WERI-Rb-1 (cell line): ENCODE data around the gene LMX1B.
A peak's percentile ranks its signal among the peaks of the same experiment; 100 is the strongest.
"Not testable (repeated sequence)": the region's sequence is repeated elsewhere in the genome, so short reads cannot be mapped to it uniquely, and the experiment has no call there.

Source experiments
- DNase-seq: peaks from one replicate; pipeline ENCODE4 v3.0.0-alpha.2; 2020
- H3K27ac ChIP-seq: fragments of 250-450 bp; sonication (Bioruptor Pico); 2 replicates; pipeline ENCODE4 v1.5.1; 2020; ENCODE audit warnings: mild to moderate bottlenecking, moderate library complexity
- H3K27me3 ChIP-seq: fragments of 250-450 bp; sonication (Bioruptor Pico); 2 replicates; pipeline ENCODE4 v1.5.1; 2021; ENCODE audit warnings: mild to moderate bottlenecking, low read depth, moderate library complexity; ENCODE audit not compliant: insufficient read depth, severe bottlenecking
- H3K36me3 ChIP-seq: fragments of 250-450 bp; sonication (Bioruptor Pico); 2 replicates; pipeline ENCODE4 v1.5.1; 2020; ENCODE audit warnings: mild to moderate bottlenecking, moderate library complexity
- H3K4me3 ChIP-seq: 2 replicates; pipeline ENCODE4 v1.5.1; 2011; ENCODE audit warnings: low read depth, mild to moderate bottlenecking, control low read depth, low read length
- H3K9me3 ChIP-seq: fragments of 250-450 bp; sonication (Bioruptor Pico); 2 replicates; pipeline ENCODE4 v1.5.1; 2021; ENCODE audit warnings: mild to moderate bottlenecking, moderate library complexity; ENCODE audit not compliant: severe bottlenecking
- TF ChIP-seq, protein P1 (sequence below): IDR thresholded peaks from 2 replicates; pipeline ENCODE4 v1.5.1; 2011; ENCODE audit warnings: low read depth, mild to moderate bottlenecking, control low read depth, inconsistent platforms, low read length

Gene LMX1B

DNA sequence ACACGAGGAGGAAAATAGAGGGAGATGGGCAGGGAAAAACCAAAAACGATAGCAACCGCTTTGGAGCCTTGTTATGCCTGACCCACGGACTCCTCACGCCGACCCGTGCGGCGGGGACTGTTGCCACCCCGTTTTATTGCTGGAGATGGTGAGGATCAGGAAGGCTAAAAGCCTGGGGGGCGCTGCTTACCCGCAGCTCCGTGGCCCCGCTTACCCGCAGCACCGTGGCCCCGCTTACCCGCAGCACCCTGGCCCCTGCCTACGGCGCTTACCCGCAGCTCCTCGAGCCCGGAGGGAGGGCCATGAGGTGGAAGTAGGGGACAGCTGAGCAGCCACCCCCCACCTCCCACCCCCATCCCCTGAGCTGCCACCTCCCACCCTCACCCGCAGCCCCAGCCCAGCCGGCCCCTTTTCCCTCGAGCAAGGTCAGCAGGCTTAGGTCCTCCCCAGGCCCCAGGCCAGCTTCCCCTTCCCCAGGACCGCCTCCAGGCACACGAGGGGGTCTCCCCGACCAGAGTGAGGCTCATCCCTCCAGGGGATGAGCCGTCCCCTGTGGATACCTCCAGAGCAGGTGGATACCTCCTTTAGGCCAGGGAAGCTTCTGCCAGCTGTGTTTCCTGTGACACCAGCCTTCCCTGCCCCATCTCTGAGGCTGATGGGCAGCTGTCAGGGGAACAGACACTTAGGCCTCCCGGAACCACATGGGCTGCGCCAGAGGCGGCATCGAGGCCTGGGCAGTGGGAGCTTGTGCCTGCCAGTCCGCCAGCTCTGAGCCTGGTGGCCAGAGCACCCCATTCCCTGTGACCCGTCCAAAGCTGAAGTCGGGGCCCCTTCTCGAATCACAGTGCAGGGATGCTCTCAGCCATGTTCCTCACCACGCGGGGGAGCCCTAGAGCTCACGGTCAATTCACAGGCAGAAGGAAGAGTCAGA, 92.3 kb downstream of the LMX1B start:
- Histone ChIP-seq H3K4me3 (no peak overlapping the region), H3K9me3 (no peaks in the 10 kb centered on the region), H3K36me3 (no peaks in the 10 kb centered on the region), H3K27me3 (no peaks in the 10 kb centered on the region), H3K27ac (no peak overlapping the region)
- TF ChIP-seq, protein P1, sequence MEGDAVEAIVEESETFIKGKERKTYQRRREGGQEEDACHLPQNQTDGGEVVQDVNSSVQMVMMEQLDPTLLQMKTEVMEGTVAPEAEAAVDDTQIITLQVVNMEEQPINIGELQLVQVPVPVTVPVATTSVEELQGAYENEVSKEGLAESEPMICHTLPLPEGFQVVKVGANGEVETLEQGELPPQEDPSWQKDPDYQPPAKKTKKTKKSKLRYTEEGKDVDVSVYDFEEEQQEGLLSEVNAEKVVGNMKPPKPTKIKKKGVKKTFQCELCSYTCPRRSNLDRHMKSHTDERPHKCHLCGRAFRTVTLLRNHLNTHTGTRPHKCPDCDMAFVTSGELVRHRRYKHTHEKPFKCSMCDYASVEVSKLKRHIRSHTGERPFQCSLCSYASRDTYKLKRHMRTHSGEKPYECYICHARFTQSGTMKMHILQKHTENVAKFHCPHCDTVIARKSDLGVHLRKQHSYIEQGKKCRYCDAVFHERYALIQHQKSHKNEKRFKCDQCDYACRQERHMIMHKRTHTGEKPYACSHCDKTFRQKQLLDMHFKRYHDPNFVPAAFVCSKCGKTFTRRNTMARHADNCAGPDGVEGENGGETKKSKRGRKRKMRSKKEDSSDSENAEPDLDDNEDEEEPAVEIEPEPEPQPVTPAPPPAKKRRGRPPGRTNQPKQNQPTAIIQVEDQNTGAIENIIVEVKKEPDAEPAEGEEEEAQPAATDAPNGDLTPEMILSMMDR, result peak; percentile 66
- peak; percentile 66 for DNase-seq

GRCh38 chr9:126706698-126707053, 92.9 kb downstream of the LMX1B start:
- no peak for DNase-seq
- no peaks in the 10 kb centered on the region for H3K9me3 ChIP-seq
- H3K36me3 ChIP-seq, result no peaks in the 10 kb centered on the region
- no peaks in the 10 kb centered on the region for H3K27me3 ChIP-seq
- H3K27ac ChIP-seq, result no peak overlapping the region
- TF ChIP-seq, protein P1, result no peak
- no peak overlapping the region for H3K4me3 ChIP-seq

DNA sequence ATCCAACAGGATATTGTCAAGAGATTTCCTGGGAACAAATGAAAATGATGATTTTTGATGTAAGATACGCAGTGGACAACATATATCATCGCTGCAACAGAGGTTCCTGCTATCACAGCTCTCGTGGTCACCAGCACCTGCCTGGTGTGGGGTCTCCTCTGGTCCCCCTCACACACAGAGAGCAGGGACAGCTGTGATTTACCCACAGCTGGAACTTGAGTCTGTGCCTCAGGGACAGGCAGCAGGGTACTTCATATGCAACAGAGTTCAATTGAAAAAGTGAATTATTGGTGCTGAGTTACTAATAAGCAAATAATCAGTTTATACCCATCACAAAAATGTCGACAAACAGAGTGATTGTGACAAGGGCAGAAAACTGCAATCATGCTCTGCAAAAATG, 93.4 kb downstream of the LMX1B start:
- Histone ChIP-seq H3K4me3 (no peak overlapping the region), H3K9me3 (no peaks in the 10 kb centered on the region), H3K27ac (no peak overlapping the region), H3K36me3 (no peaks in the 10 kb centered on the region), H3K27me3 (no peaks in the 10 kb centered on the region)
- no peak for DNase-seq
- TF ChIP-seq, protein P1, result no peak

- not testable (repeated sequence) for H3K4me3 ChIP-seq, H3K9me3 ChIP-seq, DNase-seq, H3K27me3 ChIP-seq, H3K36me3 ChIP-seq, H3K27ac ChIP-seq
These were observed 94.0 kb downstream of the LMX1B start for GRCh38 chr9:126707712-126708111.

- Histone ChIP-seq H3K4me3 (no peak overlapping the region), H3K27me3 (no peaks in the 10 kb centered on the region), H3K27ac (no peak overlapping the region), H3K9me3 (no peaks in the 10 kb centered on the region), H3K36me3 (no peaks in the 10 kb centered on the region)
- DNase-seq, result no peak
- TF ChIP-seq, protein P1, result no peak
These were observed 94.5 kb downstream of the LMX1B start for GRCh38 chr9:126708178-126708577.

GRCh38 chr9:126709241-126709640, 95.5 kb downstream of the LMX1B start:
- no peak for DNase-seq
- no peaks in the 10 kb centered on the region for H3K27me3 ChIP-seq
- no peaks in the 10 kb centered on the region for H3K36me3 ChIP-seq
- TF ChIP-seq, protein P1, result no peak
- no peaks in the 10 kb centered on the region for H3K9me3 ChIP-seq
- H3K4me3 ChIP-seq, result no peak overlapping the region
- no peak overlapping the region for H3K27ac ChIP-seq
